Measurements from ENCODE around the gene A1BG.

GRCh38 chr19:58382997-58383603 is 29.8 kb upstream of the A1BG start:
- no peak for TF ChIP-seq POLR2A (IDR thresholded peaks at IDR 0.05; ENCODE audit: low read depth, low read length)
- no peak for TF ChIP-seq POLR2AphosphoS5 (IDR thresholded peaks at IDR 0.05; ENCODE audit: low read depth, low read length)
